Fibroblast of peridontal ligament (primary cell): ENCODE measurements around the gene CNNM3.

Source experiments
- DNase-seq: peaks from one replicate; pipeline ENCODE4 v3.0.0-alpha.2; 2010; ENCODE audit errors: extremely low read depth

CNNM3 gene

GRCh38 chr2:96877042-96877451 is 61.0 kb downstream of the CNNM3 start:
- no peak for DNase-seq

DNA sequence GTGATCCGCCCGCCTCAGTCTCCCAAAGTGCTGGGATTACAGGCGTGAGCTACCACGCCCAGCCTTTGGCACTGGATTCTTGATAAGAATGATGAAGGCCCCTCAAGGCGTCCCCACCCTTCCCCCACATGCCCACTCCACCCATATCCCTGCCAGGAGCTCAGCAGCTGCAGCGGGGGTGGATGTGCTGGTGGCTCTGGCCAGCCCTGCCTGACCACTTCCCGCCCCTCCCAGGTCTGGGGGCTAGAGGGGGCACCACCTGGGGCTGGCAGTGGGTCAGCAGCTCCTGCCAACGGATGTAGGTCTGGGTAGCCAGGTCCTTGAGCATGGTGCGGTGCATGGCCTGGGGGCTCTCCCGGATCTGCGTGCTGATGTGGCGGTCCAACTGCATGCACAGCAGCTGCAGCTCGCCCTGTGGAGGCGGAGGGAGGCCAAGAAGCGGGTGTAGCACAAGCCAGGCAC is 61.6 kb downstream of the CNNM3 start:
- DNase-seq, result no peak

GRCh38 chr2:96878171-96878570 is 62.1 kb downstream of the CNNM3 start:
- DNase-seq, result no peak

- DNase-seq, result no peak
These were observed 62.9 kb downstream of the CNNM3 start for GRCh38 chr2:96878796-96879544.

DNA sequence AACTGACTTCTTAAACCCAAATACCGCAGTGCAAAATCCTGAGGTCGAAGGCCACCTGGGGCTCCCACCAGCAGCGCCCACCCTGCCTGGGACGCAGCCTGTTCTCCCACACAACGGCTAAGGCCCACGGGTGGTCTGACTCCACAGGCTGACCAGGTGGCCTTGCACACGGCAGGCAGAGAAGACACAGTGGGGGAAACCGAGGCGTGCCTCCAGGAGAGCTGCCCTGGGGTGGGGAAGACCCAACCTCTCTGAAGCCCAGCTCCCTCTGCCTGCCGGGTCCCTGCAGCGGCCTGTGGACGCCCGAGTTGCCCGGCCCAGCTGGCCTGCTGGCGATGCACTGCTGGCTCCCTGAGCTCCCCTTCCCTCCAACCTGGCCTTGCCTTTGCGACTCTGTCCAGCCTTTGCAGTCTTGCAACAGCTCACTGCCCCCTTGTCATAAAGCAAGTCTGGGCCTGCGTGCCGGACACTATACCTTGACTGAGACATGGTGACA is 63.5 kb downstream of the CNNM3 start:
- DNase-seq, result no peak

- DNase-seq, result no peak
These were observed 64.8 kb downstream of the CNNM3 start for GRCh38 chr2:96880891-96881273.

DNA sequence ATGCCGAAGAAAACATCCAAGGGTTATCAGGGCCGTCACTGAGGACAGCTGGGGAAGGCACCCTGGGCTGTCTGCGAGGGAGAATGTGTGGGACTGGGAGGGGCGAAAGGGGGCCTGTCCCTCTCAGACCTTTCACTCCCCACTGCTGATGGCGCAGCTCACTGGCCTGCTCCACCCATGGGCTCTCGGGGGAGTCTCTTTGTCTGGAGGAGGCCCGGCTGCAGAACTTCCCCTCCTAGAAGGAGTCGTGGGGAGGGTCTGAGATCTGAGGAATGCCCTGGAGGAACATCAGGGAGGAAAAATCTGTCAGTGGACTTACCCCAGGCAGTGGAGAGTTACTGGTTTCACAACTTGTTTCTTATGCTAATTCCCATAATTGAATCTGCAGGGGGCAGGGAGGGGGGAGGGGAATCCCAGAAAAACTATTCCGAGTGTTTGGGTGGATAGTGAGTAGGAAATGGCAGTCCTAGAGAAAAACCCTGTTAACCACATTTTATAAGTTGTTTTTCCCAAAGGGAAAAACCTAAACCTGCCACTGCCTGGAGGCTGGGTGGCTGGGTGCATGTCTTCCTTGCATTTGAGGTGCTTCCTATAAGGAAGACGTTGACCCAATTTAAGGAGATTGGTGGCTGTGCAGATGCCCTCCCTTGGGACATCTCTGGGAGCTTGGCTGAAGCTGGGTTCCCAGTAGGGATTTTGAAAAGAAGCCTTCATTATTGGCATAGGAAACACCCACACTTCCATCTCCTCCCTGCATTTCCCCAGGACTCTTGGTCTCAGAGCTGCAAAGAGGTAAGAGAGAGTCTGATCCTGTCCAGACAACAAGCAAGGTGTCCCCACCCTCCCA is 65.5 kb downstream of the CNNM3 start:
- DNase-seq, result no peak

DNA sequence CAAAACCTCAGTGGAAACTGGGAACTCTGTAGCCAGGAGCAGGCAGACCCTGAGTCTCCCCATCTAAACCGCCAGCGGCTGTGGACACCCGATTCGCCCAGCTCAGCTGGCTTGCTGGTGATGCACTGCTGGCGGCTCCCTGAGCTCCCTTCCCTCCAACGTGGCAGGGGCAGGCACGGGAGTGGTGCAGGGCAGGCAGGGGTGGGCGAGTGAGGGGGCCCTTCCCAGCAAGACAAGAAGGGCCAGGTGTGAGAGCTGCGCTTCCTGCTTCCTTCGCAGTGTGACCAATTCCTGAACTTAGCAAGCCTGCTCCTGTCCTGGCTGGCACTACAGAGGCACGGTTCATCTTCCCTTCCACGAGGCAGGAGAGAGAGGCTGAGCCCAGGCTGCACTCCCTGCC is 66.2 kb downstream of the CNNM3 start:
- no peak for DNase-seq

GRCh38 chr2:96882906-96883305 is 66.8 kb downstream of the CNNM3 start:
- no peak for DNase-seq

GRCh38 chr2:96883306-96883705 is 67.2 kb downstream of the CNNM3 start:
- DNase-seq, result no peak
